ENCODE results near the gene SLC6A5. TPM values are rescaled to one million over a fixed set of nuclear protein-coding genes. Genes with fewer than 3 reads are reported as not detected.

The SLC6A5 gene
- polyA plus RNA-seq, 3 donors, result not detected

DNA sequence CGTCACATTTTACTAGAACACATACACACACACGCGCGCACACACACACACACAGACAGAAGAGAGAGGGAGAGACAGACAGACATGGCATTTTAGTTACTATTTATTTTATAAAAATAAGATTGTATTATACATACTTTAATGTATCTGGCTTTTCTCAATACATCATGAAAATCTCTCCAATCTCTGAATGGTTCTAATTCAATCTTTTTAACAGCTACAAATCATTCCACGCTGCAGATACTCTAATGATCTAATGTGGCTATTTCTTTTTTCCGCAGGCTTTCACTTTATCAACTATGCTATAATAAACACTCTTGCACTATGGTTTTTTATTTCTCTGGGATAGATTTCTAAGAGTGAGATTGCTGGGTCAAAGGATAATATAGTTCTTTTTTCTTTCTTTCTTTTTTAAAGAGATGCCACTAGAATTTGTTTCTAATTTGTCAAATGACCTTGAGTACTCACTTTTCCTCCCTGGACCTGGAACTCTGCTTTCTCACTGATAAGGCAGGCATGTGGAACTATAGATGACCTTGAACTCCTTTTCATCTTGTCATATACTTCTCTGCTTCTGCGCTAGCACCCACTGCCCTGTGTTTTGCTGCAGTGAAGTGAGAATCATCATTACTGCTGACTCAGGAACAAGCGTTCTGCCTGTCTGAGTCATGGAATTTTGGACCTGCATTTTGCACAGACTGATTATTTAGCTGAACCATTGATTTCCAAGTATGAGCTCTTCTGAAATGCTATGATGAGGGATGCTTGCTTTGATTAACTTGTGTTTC is 4.9 kb upstream of the SLC6A5 start:
- whole genome bisulfite sequencing, 3 donors, result 69 to 83% (median 82%) methylated on average over 8 of the region's 8 CpGs

DNA sequence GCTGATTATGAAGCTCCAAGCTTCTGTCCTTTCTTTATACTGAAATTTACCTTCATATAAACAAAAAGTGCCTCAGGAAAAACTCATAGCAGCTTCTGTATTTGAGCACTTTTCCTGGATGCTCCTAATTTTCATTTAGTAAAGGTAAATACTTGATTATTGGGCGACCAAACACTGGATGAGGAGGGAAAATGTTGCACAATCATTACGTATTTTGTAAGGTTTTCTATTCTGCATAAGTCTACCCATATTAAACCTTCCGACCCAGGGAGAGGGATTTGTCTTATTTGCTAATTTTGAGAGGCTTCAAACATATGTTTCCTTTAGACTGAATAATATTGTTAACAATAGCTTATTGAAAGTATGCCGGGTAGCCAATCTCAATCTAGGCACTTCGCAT is 4.3 kb upstream of the SLC6A5 start:
- 75 to 83% (median 81%) methylated on average over 5 of the region's 5 CpGs for WGBS, 3 donors
- no peak overlapping the region for H3K27ac ChIP-seq (ENCODE audit: low read depth, low read length)

More for the DNA sequence above, 4.9 kb upstream of the SLC6A5 start:
- H3K27ac ChIP-seq (ENCODE audit: low read depth, low read length), result no peak overlapping the region

DNA sequence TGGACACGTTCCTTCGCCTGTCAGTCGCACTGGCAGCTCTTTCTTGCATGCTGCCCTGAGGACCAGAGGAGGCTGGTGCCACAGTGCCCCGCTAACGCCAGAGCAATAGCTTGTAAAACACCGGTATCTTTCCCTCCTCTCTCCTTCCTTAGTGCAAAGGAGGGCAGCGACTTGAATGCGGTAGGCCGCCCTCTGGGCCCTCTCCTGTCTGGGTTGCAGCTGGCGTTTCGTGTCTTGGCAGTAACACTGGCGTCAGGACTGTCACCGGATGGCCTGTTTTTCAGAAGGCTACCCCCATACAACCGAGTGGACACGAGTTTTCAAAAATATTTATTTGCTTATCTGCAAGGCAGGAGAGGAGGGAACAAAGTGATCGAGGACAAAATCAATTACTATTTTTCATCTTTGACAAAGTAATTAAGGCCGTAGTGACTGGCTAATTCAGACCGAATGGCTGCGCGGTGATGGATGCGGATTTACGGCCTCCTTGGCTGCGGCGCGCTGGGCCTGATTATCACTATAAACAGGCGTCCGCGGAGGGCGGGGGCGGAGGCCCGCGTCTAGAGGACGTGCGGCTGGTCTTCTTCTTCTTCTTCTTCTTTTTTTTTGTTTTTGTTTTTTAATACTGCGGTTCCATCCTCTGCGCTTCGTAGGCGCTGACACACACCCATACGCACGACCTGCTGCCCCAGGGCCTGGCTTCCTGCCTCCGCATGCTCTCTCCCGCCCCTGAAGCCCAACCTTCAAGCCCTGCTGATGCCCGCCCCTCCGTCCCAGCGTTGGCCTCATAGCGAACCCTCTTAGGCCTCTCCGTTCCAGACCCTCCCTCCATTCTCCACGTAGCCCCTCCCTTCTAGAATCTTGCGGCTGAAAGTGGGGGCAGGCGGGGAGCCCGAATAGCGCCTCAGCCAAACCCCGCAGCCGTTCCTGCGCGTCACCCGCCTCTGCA is 2.9 kb upstream of the SLC6A5 start:
- no peak overlapping the region for H3K27ac ChIP-seq (ENCODE audit: low read depth, low read length)
- WGBS, 3 donors, result 4 to 6% (median 5%) methylated on average over 57 of the region's 57 CpGs

DNA sequence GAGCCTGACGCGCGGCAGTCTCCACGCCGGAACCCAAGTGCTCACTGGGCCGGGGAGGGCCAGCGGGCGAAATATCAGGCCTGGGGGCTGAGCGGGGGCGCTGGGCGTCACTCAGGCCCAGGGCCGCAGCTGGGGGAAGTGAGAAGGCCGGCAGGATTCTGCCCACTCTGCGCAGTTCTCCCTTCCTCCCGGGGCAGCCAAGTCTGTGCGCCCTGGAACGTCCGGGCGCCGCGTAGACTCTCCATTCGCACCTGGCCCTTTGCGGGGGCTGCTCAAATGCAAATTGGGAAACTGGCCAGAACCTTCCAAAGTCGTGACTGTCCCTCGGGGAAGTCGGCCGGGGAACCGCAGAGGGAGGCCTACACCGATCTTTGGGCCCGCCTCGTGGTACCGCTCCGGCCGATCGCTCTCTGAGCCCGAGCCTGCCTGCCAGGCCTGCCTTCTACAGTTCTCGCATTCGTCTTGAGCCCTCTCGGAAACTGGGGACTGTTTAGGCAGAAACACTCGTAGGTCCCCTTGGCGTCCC is 2.2 kb upstream of the SLC6A5 start:
- WGBS, 3 donors, result 1 to 3% (median 2%) methylated on average over 39 to 41 of the region's 41 CpGs
- H3K27ac ChIP-seq (ENCODE audit: low read depth, low read length), result no peak overlapping the region

DNA sequence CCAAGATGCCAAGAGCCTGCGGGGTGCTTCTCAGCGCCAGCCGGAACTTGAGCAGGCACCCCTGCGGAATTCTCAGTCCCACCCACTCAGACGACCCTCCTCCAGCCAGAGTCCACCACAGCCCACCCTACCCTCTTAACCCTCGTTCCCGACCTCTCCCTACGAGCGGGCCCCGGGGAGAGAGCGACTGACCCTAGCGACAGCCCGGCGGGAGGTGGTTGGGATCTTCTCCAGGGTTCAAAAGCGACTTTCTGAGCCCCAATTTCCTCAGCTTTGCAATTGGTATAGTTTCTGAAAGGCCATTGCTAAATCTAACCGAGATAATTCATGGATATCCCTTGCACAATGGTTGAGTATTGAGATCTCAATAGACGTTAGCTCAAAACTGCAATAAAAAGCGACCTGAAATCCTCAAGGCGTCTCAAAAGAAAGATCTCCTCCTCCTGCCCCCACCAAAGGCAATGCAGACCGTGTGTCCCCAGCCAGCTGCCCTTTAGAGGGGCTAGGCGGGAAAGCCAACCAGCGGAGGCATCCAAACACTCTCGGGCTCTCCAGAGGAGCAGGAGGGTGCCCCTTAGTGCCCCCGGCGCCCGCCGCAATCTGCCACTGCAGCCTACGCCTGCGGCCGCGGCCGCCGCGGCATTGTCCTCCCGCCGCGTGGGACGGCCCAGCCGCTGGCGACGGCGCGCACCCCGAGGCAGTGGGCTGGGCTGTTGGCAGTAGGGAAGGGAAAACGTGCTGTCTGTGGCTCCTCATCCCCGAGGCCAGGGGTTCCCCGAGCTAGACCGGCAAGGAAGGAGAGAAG is 1.5 kb upstream of the SLC6A5 start:
- WGBS, 3 donors, result 3 to 4% (median 3%) methylated on average over 47 to 48 of the region's 48 CpGs

DNA sequence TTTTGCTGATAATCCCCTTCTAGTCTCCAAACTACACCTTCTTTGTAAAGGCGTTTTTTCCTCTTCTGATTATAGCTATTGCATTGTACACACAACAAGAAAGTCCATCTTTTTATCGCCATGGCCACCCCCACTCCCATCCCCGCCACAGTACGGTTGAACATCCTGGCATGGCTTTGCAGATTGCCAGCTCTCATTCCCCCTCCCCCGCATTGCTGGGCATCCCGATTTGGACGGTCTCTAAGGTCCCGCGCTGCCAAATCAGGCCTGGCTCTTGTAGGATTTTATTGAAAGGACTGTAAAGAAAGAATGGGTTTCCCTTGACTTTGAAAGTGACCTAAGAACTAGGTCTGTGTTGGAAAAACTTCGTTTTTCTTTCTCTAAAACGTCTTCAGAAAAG is 916 bp upstream of the SLC6A5 start:
- WGBS, 3 donors, result 4 to 5% (median 5%) methylated on average over 11 of the region's 11 CpGs
- no peak overlapping the region for H3K27ac ChIP-seq (ENCODE audit: low read depth, low read length)

More for the DNA sequence above, 1.5 kb upstream of the SLC6A5 start:
- no peak overlapping the region for H3K27ac ChIP-seq (ENCODE audit: low read depth, low read length)

DNA sequence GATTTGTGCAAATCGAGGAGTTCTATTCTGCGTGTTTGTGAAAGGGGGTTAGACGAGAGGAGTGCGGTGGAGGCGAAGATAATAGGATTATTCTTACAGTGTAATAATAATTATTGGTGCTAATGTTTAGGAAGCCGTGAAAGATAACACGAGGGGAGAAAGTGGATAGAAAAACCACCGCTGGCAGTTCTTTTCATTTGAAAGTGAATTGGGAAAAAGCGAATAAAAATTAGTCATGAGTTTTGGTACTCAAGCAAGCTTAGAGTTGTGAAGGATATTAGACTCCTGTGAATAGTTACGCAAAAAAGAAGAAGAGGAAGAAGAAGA is 575 bp downstream of the SLC6A5 start:
- 13 to 19% (median 18%) methylated on average over 10 of the region's 10 CpGs for WGBS, 3 donors
- no peak overlapping the region for H3K27ac ChIP-seq (ENCODE audit: low read depth, low read length)

DNA sequence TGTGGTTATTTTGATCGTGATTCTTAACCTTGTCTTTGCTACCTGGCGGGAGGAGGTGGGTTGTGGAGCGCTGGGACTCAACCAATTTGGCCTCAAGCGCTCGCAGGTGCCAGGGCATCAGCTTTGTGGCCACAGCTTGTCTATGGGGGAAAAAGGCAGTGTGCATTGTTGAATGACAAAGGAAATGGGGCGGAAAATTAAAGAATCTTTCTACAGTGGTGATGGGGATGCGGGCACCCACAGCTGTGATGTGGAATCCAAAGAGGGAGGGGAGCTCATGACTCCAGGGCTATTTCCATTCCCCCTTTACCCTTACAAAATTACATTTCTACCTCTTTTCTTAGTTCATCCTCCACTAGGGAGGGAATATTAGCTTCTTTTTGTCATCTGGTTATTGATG is 1.1 kb downstream of the SLC6A5 start:
- 11 to 13% (median 12%) methylated on average over 7 of the region's 7 CpGs for WGBS, 3 donors
- no peak overlapping the region for H3K27ac ChIP-seq (ENCODE audit: low read depth, low read length)

DNA sequence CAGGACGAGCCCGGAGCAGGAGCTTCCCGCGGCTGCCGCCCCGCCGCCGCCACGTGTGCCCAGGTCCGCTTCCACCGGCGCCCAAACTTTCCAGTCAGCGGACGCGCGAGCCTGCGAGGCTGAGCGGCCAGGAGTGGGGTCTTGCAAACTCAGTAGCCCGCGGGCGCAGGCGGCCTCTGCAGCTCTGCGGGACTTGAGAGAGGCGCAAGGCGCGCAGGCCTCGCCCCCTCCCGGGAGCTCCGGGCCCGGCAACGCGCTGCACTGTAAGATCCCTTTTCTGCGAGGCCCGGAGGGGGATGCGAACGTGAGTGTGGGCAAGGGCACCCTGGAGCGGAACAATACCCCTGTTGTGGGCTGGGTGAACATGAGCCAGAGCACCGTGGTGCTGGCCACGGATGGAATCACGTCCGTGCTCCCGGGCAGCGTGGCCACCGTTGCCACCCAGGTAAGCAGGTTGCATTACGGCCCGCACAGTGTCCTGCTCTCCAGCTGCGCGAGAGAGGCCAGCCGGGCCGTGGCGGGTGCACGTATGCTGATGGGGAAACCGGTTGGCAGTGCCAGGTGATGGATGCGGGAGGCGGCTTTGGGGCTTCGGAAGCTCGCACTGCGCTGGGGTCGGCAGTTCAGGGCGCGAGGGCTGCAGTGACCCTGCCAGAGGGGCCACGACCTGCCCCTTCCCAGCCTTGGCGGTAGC is 2.0 kb downstream of the SLC6A5 start:
- no peak overlapping the region for H3K27ac ChIP-seq (ENCODE audit: low read depth, low read length)
- WGBS, 3 donors, result 2 to 3% (median 3%) methylated on average over 61 to 63 of the region's 63 CpGs

DNA sequence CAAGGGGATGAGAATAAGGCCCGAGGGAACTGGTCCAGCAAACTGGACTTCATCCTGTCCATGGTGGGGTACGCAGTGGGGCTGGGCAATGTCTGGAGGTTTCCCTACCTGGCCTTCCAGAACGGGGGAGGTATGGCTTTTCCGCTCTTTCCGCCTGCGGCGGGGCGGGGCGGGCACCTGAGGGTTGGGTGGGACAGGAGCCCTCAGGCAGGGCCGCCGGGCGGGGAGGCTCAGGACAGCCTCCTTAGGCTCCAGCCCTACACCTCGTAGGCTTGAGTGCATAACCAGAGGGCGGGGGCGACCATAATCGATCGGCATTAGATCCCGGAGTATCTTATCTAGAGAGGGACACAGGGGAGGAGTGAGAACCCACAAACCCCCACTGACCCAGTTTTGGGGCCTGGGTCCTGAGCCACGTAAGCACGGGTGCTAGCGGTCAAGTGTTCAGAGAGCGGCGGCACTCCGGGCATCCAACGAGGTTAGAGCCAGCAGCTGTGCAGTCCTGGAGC is 4.9 kb downstream of the SLC6A5 start:
- no peak overlapping the region for H3K27ac ChIP-seq (ENCODE audit: low read depth, low read length)
- 3 to 8% (median 5%) methylated on average over 25 of the region's 25 CpGs for WGBS, 3 donors

DNA sequence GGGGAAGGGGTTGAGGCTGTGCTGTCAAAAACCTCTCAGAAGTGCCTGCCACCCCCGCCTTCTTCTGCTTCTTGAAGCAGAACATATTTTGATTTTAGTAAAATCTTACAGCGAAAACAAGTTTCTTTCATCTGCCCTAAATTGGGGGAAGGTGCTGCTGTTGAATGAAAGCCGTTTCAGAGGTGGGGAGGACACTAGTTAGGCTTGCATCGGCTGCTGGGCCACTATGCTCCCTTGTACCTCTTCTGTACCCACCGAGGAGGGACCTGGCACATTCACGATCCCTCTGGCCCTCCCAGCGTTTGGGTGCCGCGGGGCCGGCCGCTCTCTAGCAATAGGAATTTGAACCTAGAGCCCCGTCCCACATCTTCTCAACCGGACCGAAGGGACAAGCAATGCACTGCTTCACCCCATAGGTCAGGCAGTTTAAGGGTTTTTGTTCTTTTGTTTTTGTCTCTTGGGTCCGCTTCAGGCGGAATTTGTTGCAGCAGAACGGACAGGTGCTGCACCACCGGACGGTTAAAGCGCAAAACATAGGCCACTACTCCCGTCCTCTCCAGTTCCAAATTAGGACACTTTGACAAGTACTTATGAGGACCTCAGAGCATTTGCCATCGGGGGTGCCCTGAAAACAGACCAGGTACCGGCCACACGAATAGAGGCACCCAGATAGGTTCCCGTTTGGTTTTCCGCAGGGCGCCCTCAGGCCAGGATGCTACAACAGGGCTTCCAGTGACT is 5.6 kb downstream of the SLC6A5 start:
- H3K27ac ChIP-seq (ENCODE audit: low read depth, low read length), result no peak overlapping the region
- 4 to 10% (median 8%) methylated on average over 27 of the region's 27 CpGs for WGBS, 3 donors

DNA sequence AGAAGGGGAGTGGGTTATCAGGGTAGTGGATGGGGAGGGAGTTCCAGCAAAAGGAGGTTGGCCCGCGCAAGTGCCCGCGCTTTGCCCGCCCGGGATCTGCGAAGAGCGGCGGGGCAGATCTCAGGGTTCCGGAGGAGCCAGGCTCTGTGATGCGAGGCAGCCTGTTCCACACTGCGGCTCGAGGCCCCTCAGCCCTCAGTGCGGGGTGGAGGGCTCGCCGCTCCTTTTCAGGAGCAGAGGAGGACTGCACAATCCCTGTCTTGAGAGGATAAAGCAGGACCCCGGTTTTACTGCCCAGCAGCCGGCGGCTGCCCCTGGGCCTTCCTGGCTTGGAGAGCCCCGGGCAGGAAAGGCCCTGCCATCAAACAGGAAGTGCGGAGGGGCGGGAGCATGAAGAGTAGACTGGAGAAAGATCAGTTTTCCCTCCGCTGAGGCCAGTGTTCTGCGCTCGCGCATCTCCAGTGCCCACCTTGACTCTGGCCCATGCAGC is 6.2 kb downstream of the SLC6A5 start:
- no peak overlapping the region for H3K27ac ChIP-seq (ENCODE audit: low read depth, low read length)
- 4 to 6% (median 6%) methylated on average over 26 of the region's 26 CpGs for WGBS, 3 donors

DNA sequence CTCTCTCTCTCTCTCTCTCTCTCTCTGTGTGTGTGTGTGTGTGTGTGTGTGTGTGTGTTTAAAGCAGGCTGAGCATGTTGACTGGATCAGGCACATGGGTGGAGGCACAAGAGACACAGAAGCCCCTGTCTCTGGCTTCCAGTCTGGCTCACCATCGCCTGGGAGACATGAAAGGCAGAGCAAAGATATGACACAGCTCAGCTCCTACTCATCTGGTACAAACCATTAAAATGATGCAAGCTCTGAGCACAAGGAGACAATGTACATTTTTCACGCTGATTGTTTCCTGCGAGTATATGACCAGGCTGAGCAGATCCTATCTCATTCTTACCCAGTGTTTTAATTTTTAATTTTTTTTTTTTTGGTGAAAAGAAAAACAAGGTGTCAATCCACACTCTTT is 9.5 kb downstream of the SLC6A5 start:
- 63 to 70% (median 69%) methylated on average over 3 of the region's 3 CpGs for WGBS, 3 donors
- H3K27ac ChIP-seq (ENCODE audit: low read depth, low read length), result no peak overlapping the region

DNA sequence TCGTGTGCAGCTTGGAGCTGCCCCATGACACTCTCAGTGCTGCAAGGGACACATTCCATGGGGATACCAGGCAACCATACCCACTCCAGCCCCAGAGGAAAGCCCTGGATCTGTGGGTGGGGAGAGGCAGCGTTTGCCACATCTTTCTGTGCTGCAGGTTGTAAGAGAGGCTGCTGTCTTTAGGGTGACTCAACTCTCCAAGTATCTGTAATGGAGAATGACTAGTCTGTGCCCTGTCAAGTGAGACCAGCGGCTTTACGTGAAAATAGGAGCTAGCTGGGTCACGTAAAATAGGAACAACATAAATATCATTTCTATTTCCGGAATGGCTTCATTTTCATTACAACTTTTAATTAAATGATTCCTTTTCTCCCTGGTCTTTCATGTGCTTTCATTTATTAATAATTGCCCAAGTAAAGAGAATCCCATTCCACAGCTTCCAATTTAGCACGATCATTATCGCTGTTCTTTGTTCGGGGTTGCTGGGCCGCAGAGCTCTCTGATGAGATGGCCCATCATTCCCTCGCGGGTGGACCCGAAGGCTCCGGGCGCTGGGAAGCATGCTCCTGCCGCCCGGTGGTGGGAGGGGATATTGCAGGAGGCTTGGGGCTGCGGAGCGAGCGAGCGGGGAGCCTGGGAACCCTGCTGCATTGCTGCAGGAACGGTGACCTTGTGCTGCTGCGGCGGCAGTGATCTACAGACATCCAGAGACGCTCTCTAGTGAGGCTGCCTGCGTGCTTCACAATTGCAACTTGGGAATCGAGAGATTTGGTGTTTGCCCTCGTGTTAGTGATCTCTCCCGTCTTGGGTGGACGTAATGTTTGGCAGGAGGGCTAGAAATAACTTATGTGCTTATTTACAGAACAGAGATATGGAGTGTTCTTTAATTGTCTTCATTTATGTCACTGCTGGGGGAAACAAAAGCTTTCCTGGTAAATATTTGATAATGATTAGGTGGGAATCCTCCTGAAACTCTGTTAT is 10.6 kb downstream of the SLC6A5 start:
- 8 to 12% (median 9%) methylated on average over 30 of the region's 30 CpGs for WGBS, 3 donors
- H3K27ac ChIP-seq (ENCODE audit: low read depth, low read length), result no peak overlapping the region

DNA sequence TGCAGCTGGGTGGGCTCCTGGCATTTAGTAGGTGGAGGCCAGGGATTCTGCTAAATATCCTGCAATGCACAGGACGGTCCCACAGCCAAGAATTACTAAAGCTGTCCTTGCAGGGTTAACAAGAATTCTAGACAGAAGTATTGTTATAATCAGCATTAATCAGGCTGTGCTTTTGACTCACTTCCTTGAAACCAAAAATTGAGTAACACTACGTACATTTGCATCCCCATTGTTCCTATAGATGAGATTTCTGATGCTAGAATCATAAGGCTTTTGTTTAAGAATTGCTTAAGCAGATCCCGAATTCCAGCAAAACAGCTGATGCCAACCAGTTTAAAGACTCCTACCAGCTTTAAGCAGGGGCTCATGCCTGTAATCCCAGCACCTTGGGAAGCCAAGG is 11.4 kb downstream of the SLC6A5 start:
- 50 to 63% (median 56%) methylated on average over 3 of the region's 3 CpGs for WGBS, 3 donors
- no peak overlapping the region for H3K27ac ChIP-seq (ENCODE audit: low read depth, low read length)

DNA sequence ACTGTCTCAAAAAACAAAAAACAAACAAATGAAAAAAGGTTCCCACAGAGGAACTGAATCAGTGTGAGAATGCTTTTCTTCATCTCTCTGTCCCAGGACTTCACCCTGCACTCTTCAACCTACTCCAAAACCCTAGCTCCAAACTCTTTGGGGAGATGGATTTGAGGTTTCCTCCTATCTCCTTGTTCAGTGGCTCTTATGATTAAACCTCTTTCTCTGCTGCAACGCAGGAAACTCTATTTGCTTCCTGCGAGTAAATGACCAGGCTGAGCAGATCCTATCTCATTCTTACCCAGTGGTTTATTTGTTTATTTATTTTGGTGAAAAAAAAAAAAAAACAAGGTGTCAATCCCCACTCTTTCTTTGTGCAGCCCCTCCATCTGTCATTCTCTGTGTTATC is 12.0 kb downstream of the SLC6A5 start:
- H3K27ac ChIP-seq (ENCODE audit: low read depth, low read length), result no peak overlapping the region
- 20 to 23% (median 21%) methylated on average over 2 of the region's 2 CpGs for WGBS, 3 donors
